ENCODE results near the gene FBXL12. TPM values are rescaled to one million over a fixed set of nuclear protein-coding genes. Genes with fewer than 3 reads are reported as not detected.
A peak's percentile ranks its signal among the peaks of the same experiment; 100 is the strongest.

Gene FBXL12
- total and polyA plus RNA-seq, 2 experiments from 2014 or later: 23.5 to 25.4 TPM

DNA sequence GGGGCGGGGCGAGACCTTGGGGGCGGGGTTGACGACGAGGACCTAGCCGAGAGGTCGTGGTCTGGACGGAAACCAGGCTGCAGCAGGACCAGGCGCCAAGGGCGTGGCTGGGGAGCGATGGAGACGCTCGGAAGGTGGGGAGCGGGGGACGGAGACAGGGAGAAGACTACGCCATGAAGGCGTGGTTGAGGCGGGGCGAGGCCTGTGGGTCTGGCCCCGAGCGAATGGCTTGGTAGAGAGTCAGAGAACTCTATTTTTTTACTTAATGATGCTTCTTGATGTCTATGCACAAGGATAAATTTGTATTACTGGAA is 674 bp upstream of the FBXL12 start:
- peaks cover 8% of the 10 kb centered on the region for H4K20me1 ChIP-seq (replicated peaks; ENCODE audit: insufficient read depth)
- Mint-ChIP-seq H3K27ac (peak overlapping the region; percentile 92), H3K9me3 (peaks cover 20% of the 10 kb centered on the region; the same call in 2 of the 3 replicates), H3K4me3 (peak overlapping the region; percentile 90), H3K4me1 (peaks cover 14% of the 10 kb centered on the region), H3K27me3 (ENCODE audit: insufficient read depth, low read depth, poor library complexity) (peaks cover 6% of the 10 kb centered on the region), H3K36me3 (ENCODE audit: low read depth) (peaks cover 26% of the 10 kb centered on the region)
- no peak for DNase-seq (ENCODE audit: low spot score)
- H3F3A ChIP-seq (replicated peaks; ENCODE audit: low read depth): peaks cover 10% of the 10 kb centered on the region; the same call in 1 of the 2 replicates
- TF ChIP-seq, protein P1, sequence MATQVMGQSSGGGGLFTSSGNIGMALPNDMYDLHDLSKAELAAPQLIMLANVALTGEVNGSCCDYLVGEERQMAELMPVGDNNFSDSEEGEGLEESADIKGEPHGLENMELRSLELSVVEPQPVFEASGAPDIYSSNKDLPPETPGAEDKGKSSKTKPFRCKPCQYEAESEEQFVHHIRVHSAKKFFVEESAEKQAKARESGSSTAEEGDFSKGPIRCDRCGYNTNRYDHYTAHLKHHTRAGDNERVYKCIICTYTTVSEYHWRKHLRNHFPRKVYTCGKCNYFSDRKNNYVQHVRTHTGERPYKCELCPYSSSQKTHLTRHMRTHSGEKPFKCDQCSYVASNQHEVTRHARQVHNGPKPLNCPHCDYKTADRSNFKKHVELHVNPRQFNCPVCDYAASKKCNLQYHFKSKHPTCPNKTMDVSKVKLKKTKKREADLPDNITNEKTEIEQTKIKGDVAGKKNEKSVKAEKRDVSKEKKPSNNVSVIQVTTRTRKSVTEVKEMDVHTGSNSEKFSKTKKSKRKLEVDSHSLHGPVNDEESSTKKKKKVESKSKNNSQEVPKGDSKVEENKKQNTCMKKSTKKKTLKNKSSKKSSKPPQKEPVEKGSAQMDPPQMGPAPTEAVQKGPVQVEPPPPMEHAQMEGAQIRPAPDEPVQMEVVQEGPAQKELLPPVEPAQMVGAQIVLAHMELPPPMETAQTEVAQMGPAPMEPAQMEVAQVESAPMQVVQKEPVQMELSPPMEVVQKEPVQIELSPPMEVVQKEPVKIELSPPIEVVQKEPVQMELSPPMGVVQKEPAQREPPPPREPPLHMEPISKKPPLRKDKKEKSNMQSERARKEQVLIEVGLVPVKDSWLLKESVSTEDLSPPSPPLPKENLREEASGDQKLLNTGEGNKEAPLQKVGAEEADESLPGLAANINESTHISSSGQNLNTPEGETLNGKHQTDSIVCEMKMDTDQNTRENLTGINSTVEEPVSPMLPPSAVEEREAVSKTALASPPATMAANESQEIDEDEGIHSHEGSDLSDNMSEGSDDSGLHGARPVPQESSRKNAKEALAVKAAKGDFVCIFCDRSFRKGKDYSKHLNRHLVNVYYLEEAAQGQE (IDR thresholded peaks at IDR 0.05; ENCODE audit: unreplicated experiment): no peak
- TF ChIP-seq EZH2phosphoT487 (IDR thresholded peaks at IDR 0.05; ENCODE audit: unreplicated experiment) (no peak), ZNF331 (CRISPR knock-in tag; IDR thresholded peaks at IDR 0.05; ENCODE audit: low read depth) (no peak), JUNB (IDR thresholded peaks at IDR 0.05; ENCODE audit: unreplicated experiment) (no peak), NANOG (IDR thresholded peaks at IDR 0.05; ENCODE audit: borderline replicate concordance) (no peak), STAT1 (IDR thresholded peaks at IDR 0.05; ENCODE audit: unreplicated experiment) (no peak), POLR2AphosphoS5 (IDR thresholded peaks at IDR 0.05; ENCODE audit: low read depth) (no peak), CREB1 (CRISPR knock-in tag; IDR thresholded peaks at IDR 0.05; ENCODE audit: low read depth) (no peak), ZNF114 (CRISPR knock-in tag; IDR thresholded peaks at IDR 0.05) (no peak), EZH2 (IDR thresholded peaks at IDR 0.05; ENCODE audit: low read depth, unreplicated experiment) (no peak)
- TF ChIP-seq, protein P2, sequence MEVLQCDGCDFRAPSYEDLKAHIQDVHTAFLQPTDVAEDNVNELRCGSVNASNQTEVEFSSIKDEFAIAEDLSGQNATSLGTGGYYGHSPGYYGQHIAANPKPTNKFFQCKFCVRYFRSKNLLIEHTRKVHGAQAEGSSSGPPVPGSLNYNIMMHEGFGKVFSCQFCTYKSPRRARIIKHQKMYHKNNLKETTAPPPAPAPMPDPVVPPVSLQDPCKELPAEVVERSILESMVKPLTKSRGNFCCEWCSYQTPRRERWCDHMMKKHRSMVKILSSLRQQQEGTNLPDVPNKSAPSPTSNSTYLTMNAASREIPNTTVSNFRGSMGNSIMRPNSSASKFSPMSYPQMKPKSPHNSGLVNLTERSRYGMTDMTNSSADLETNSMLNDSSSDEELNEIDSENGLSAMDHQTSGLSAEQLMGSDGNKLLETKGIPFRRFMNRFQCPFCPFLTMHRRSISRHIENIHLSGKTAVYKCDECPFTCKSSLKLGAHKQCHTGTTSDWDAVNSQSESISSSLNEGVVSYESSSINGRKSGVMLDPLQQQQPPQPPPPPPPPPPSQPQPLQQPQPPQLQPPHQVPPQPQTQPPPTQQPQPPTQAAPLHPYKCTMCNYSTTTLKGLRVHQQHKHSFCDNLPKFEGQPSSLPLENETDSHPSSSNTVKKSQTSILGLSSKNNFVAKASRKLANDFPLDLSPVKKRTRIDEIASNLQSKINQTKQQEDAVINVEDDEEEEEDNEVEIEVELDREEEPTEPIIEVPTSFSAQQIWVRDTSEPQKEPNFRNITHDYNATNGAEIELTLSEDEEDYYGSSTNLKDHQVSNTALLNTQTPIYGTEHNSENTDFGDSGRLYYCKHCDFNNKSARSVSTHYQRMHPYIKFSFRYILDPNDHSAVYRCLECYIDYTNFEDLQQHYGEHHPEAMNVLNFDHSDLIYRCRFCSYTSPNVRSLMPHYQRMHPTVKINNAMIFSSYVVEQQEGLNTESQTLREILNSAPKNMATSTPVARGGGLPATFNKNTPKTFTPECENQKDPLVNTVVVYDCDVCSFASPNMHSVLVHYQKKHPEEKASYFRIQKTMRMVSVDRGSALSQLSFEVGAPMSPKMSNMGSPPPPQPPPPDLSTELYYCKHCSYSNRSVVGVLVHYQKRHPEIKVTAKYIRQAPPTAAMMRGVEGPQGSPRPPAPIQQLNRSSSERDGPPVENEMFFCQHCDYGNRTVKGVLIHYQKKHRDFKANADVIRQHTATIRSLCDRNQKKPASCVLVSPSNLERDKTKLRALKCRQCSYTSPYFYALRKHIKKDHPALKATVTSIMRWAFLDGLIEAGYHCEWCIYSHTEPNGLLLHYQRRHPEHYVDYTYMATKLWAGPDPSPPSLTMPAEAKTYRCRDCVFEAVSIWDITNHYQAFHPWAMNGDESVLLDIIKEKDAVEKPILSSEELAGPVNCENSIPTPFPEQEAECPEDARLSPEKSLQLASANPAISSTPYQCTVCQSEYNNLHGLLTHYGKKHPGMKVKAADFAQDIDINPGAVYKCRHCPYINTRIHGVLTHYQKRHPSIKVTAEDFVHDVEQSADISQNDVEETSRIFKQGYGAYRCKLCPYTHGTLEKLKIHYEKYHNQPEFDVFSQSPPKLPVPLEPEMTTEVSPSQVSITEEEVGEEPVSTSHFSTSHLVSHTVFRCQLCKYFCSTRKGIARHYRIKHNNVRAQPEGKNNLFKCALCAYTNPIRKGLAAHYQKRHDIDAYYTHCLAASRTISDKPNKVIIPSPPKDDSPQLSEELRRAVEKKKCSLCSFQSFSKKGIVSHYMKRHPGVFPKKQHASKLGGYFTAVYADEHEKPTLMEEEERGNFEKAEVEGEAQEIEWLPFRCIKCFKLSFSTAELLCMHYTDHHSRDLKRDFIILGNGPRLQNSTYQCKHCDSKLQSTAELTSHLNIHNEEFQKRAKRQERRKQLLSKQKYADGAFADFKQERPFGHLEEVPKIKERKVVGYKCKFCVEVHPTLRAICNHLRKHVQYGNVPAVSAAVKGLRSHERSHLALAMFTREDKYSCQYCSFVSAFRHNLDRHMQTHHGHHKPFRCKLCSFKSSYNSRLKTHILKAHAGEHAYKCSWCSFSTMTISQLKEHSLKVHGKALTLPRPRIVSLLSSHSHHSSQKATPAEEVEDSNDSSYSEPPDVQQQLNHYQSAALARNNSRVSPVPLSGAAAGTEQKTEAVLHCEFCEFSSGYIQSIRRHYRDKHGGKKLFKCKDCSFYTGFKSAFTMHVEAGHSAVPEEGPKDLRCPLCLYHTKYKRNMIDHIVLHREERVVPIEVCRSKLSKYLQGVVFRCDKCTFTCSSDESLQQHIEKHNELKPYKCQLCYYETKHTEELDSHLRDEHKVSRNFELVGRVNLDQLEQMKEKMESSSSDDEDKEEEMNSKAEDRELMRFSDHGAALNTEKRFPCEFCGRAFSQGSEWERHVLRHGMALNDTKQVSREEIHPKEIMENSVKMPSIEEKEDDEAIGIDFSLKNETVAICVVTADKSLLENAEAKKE (CRISPR knock-in tag; IDR thresholded peaks at IDR 0.05): no peak
- TF ChIP-seq, protein P3, sequence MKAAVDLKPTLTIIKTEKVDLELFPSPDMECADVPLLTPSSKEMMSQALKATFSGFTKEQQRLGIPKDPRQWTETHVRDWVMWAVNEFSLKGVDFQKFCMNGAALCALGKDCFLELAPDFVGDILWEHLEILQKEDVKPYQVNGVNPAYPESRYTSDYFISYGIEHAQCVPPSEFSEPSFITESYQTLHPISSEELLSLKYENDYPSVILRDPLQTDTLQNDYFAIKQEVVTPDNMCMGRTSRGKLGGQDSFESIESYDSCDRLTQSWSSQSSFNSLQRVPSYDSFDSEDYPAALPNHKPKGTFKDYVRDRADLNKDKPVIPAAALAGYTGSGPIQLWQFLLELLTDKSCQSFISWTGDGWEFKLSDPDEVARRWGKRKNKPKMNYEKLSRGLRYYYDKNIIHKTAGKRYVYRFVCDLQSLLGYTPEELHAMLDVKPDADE (IDR thresholded peaks at IDR 0.05): no peak
- TF ChIP-seq, protein P4, sequence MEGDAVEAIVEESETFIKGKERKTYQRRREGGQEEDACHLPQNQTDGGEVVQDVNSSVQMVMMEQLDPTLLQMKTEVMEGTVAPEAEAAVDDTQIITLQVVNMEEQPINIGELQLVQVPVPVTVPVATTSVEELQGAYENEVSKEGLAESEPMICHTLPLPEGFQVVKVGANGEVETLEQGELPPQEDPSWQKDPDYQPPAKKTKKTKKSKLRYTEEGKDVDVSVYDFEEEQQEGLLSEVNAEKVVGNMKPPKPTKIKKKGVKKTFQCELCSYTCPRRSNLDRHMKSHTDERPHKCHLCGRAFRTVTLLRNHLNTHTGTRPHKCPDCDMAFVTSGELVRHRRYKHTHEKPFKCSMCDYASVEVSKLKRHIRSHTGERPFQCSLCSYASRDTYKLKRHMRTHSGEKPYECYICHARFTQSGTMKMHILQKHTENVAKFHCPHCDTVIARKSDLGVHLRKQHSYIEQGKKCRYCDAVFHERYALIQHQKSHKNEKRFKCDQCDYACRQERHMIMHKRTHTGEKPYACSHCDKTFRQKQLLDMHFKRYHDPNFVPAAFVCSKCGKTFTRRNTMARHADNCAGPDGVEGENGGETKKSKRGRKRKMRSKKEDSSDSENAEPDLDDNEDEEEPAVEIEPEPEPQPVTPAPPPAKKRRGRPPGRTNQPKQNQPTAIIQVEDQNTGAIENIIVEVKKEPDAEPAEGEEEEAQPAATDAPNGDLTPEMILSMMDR (conservative IDR thresholded peaks at IDR 0.05; ENCODE audit: low read depth in 2 of 2): no peak
- H3K36me3 ChIP-seq (ENCODE audit: insufficient read depth): peaks cover 10% of the 10 kb centered on the region; the same call in 1 of the 2 replicates
- H3K79me2 ChIP-seq (replicated peaks; ENCODE audit: insufficient read depth): peaks cover 40% of the 10 kb centered on the region
- peaks cover 12% of the 10 kb centered on the region for H3K4me1 ChIP-seq (ENCODE audit: insufficient read depth)
- no peak overlapping the region for H2AFZ ChIP-seq
- H3K4me2 ChIP-seq: peak overlapping the region; percentile 69
- H3K4me3 ChIP-seq: peak overlapping the region; percentile 45
- no peaks in the 10 kb centered on the region for H3K9me2 ChIP-seq (ENCODE audit: insufficient read depth)
- no peaks in the 10 kb centered on the region for H3K27me3 ChIP-seq (ENCODE audit: insufficient read depth)
- peak; percentile 93 for ATAC-seq
- H3K27ac ChIP-seq (ENCODE audit: low read depth): peak overlapping the region; percentile 88; the same call in 1 of the 2 replicates

Measured in GM23338 (cell line).